Erythroblast (primary cell): ENCODE data around the gene ERBB4.

Source experiments
- GATA1 ChIP-seq: IDR thresholded peaks from 2 replicates; pipeline ENCODE4 v1.6.1; 2011; ENCODE audit warnings: low read depth, mild to moderate bottlenecking, control low read depth, low read length, moderate library complexity
- POLR2A ChIP-seq: IDR thresholded peaks from 2 replicates; pipeline ENCODE4 v1.6.1; 2011; ENCODE audit warnings: mild to moderate bottlenecking, low read length

DNA sequence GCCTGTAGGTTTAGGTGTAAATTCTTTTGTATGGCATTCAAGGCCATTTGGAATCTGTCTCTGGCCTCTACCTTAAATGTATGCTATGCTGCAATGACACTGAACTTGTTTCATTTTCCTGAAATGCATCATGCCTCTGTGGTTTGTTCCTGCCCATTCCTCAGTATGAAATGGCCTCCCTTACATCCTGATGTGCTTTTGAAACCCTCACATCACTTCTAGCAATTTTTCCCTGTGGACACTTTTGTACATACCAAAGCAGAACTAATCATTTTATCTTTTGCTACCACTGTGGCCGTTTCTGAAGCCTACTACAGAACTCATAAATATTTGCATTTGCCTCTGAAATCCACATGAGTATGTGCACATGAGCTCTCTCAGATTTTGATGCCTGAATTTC, 557.2 kb downstream of the ERBB4 start:
- TF ChIP-seq POLR2A: no peak
- no peak for TF ChIP-seq GATA1
